DND-41 (cell line): Measurements from ENCODE around the gene PRR13.
"Not testable (repeated sequence)": the region's sequence is repeated elsewhere in the genome, so short reads cannot be mapped to it uniquely, and the experiment has no call there.

Source experiments
- EZH2 ChIP-seq: IDR thresholded peaks from 3 replicates; pipeline ENCODE4 v1.6.1; 2012; ENCODE audit warnings: borderline replicate concordance, low read depth, mild to moderate bottlenecking, moderate library complexity, low read length, inconsistent platforms; ENCODE audit not compliant: severe bottlenecking
- TF ChIP-seq, protein P1 (sequence below): IDR thresholded peaks from 2 replicates; pipeline ENCODE4 v1.5.1; 2012; ENCODE audit warnings: borderline replicate concordance, low read length, moderate library complexity, mild to moderate bottlenecking; ENCODE audit not compliant: poor library complexity, severe bottlenecking; ENCODE audit errors: extremely low read depth

DNA sequence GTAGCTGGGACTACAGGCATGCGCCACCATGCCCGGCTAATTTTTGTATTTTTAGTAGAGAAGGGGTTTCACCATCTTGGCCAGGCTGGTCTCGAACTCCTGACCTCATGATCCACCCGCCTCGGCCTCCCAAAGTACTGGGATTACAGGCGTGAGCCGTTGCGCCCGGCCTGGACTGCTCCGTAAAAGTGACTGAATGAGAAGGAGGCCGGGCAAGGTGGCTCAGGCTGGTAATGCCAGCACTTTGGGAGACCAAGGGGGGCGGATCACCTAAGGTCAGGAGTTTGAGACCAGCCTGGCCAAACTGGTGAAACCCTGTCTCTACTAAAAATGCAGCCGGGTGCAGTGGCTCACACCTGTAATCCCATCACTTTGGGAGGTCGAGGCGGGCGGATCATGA, 39.2 kb upstream of the PRR13 start:
- TF ChIP-seq, protein P1, sequence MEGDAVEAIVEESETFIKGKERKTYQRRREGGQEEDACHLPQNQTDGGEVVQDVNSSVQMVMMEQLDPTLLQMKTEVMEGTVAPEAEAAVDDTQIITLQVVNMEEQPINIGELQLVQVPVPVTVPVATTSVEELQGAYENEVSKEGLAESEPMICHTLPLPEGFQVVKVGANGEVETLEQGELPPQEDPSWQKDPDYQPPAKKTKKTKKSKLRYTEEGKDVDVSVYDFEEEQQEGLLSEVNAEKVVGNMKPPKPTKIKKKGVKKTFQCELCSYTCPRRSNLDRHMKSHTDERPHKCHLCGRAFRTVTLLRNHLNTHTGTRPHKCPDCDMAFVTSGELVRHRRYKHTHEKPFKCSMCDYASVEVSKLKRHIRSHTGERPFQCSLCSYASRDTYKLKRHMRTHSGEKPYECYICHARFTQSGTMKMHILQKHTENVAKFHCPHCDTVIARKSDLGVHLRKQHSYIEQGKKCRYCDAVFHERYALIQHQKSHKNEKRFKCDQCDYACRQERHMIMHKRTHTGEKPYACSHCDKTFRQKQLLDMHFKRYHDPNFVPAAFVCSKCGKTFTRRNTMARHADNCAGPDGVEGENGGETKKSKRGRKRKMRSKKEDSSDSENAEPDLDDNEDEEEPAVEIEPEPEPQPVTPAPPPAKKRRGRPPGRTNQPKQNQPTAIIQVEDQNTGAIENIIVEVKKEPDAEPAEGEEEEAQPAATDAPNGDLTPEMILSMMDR, result not testable (repeated sequence)
- not testable (repeated sequence) for TF ChIP-seq EZH2
